OCI-LY7 (cell line): ENCODE results near the gene RASSF4. TPM values are rescaled to one million over a fixed set of nuclear protein-coding genes. Genes with fewer than 3 reads are reported as not detected.

Source experiments
- BruUV-seq: library from RNA; stranded (reverse); fragments of 400-500 nt; replicated peaks from 2 replicates; lab custom pipeline; 2021; lab: Mats Ljungman, UMichigan
- CTCF ChIA-PET: fragments of 300-600 bp; sonication (Branson Sonifier 250); formaldehyde crosslinking; loops from one replicate; lab custom pipeline; 2022; ENCODE audit warnings: antibody characterized with exemption; ENCODE audit not compliant: unreplicated experiment; lab: Charles Lee
- POLR2A ChIA-PET: fragments of 300-600 bp; sonication (Branson Sonifier 250); formaldehyde crosslinking; loops from one replicate; lab custom pipeline; 2022; ENCODE audit warnings: antibody characterized with exemption; lab: Charles Lee
- DNase-seq: peaks from one replicate; pipeline ENCODE4 v3.0.0-alpha.2; 2015; ENCODE audit warnings: low spot score
- H2AFZ ChIP-seq: fragments of 200-600 bp; sonication (generic), shearing (Covaris generic); 2 replicates; pipeline ENCODE4 v1.6.1; 2014; ENCODE audit warnings: mild to moderate bottlenecking, antibody characterized with exemption, low read length, moderate library complexity
- H3K27ac ChIP-seq: fragments of 200-600 bp; sonication (generic); 2 replicates; pipeline ENCODE4 v1.5.1; 2014; ENCODE audit warnings: mixed run types, low read depth, mild to moderate bottlenecking, moderate library complexity, low read length, inconsistent platforms; ENCODE audit not compliant: poor library complexity, severe bottlenecking
- H3K36me3 ChIP-seq: fragments of 200-600 bp; sonication (generic); 2 replicates; pipeline ENCODE4 v1.6.1; 2014; ENCODE audit warnings: mild to moderate bottlenecking, antibody characterized with exemption, low read length, moderate library complexity, mixed read lengths; ENCODE audit not compliant: insufficient read depth
- H3K4me1 ChIP-seq: fragments of 200-600 bp; sonication (generic); 2 replicates; pipeline ENCODE4 v1.5.1; 2014; ENCODE audit warnings: mild to moderate bottlenecking, low read length; ENCODE audit not compliant: insufficient read depth, poor library complexity, severe bottlenecking
- H3K4me2 ChIP-seq: fragments of 200-600 bp; sonication (generic); 2 replicates; pipeline ENCODE4 v1.6.1; 2014; ENCODE audit warnings: mild to moderate bottlenecking, low read length
- H3K4me3 ChIP-seq: fragments of 200-600 bp; sonication (generic); 2 replicates; pipeline ENCODE4 v1.5.1; 2014; ENCODE audit warnings: mild to moderate bottlenecking, low read depth, low read length; ENCODE audit not compliant: poor library complexity, severe bottlenecking
- H3K79me2 ChIP-seq: fragments of 200-600 bp; sonication (generic); 2 replicates; pipeline ENCODE4 v1.6.1; 2016; ENCODE audit warnings: low read depth, mild to moderate bottlenecking, low read length, moderate library complexity, mixed read lengths; ENCODE audit not compliant: insufficient read depth
- H3K9me2 ChIP-seq: fragments of 200-600 bp; sonication (generic); 2 replicates; pipeline ENCODE4 v1.6.1; 2016; ENCODE audit warnings: mild to moderate bottlenecking, low read length, mixed read lengths; ENCODE audit not compliant: insufficient read depth
- H3K9me3 ChIP-seq: fragments of 200-600 bp; sonication (generic); 2 replicates; pipeline ENCODE4 v1.6.1; 2014; ENCODE audit warnings: mild to moderate bottlenecking, mixed run types, low read length, mixed read lengths
- H4K20me1 ChIP-seq: fragments of 200-600 bp; sonication (generic); 2 replicates; pipeline ENCODE4 v1.6.1; 2014; ENCODE audit warnings: mild to moderate bottlenecking, antibody characterized with exemption, low read length, moderate library complexity, mixed read lengths; ENCODE audit not compliant: insufficient read depth
- CTCF ChIP-seq: fragments of 200-600 bp; sonication (generic); conservative IDR thresholded peaks from 2 replicates; pipeline ENCODE4 v1.5.1; 2014; ENCODE audit warnings: mild to moderate bottlenecking, antibody characterized with exemption, low read length, moderate library complexity, mixed read lengths
- EZH2phosphoT487 ChIP-seq: fragments of 200-600 bp; sonication (generic); IDR thresholded peaks from 2 replicates; pipeline ENCODE4 v1.6.1; 2018; ENCODE audit warnings: low read depth, borderline replicate concordance, mild to moderate bottlenecking, mixed run types, antibody characterized with exemption, low read length, moderate library complexity, mixed read lengths
- intact Hi-C: fragments of 100-400 bp; cut with micrococcal nuclease; formaldehyde crosslinking; loops from one replicate; pipeline ENCODE4 v1.10.0; 2022; ENCODE audit not compliant: unreplicated experiment
- total RNA-seq, 2 experiments: library from RNA; depleted of rRNA in 1 of 2; stranded (reverse); fragments of >200 nt in 1 of 2; shearing (Covaris generic) in 1 of 2; gene quantifications; 2 replicates each; pipeline ENCODE4 v1.2.3, GENCODE V29; 2014 to 2022

RASSF4 gene
- total RNA-seq, 2 experiments from 2014 or later, result 2.6 to 5.3 TPM

DNA sequence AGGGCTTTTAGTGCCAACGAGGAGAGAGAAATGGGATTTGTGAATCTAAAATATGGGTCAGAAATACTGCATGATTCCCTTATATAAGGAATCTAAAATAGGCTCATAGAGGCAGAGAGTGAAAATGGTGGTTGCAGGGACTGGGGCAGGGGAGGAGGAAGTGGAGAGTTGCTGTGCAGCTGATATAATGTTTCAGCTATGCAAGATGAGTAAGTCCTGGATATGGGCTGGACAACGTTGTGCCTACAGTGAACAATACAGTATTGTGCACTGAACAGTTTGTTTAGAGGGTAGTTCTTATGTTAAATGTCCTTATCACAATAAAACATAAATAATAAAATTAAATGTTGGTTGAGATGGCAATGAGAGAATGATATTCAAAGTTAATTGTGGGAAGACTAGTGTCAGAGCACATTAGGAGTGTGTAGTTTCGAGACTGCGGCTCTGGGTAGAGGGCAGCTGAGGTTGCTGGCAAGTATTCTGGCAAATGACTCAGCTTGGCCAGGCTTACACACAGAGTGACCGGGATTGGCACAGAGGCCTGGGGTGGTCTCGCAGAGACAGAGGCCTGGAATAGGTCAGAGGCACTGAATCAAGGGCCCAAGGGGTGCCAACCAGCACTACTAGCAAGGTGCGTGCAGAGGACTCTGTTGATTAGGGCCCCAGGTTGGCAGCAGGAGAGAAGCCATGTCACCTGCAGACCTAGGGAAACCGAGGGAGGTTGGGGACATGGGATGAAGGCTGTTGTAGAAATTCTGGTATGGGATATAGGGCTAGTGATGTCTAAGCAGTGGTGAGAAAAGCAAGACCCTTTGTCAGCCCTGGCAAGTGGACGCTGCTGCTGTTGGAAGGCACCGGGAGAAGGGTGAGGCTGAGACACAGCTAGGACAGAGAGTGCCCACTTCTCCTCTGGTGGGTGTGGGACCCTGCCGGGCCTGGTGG is 21.8 kb downstream of the RASSF4 start:
- no TSS peak for BruUV-seq
- no peaks in the 10 kb centered on the region for H3K4me1 ChIP-seq
- intact Hi-C loops, result no loop called here
- ChIA-PET POLR2A (no interaction called here), CTCF (no interaction called here)
- no peaks in the 10 kb centered on the region for H3K36me3 ChIP-seq
- H3K4me2 ChIP-seq, result no peak overlapping the region
- DNase-seq, result no peak
- H4K20me1 ChIP-seq, result no peaks in the 10 kb centered on the region
- H3K9me3 ChIP-seq, result no peaks in the 10 kb centered on the region
- TF ChIP-seq CTCF, result no peak
- no peak for TF ChIP-seq EZH2phosphoT487
- H3K27ac ChIP-seq, result no peak overlapping the region
- no peaks in the 10 kb centered on the region for H3K9me2 ChIP-seq
- H3K79me2 ChIP-seq, result no peaks in the 10 kb centered on the region
- no peak overlapping the region for H3K4me3 ChIP-seq
- no peak overlapping the region for H2AFZ ChIP-seq

DNA sequence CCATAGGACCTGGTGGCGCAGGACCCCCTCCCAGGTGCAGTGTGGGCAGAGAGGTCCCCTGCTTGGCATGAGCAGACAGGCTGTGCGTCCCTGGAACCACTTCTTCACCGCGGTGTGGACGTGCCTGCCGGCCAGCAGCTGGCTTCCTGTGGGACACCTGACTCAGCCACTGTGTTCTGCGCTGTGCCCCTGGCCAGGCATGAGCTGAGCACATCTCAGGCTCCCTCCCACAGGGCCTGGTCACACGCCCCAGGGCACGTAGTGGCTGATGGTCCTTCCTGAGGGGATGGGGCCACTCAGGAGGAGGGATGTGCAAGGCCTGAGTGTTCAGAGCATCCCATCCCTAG is 22.5 kb downstream of the RASSF4 start:
- Histone ChIP-seq H2AFZ (no peak overlapping the region), H3K36me3 (no peaks in the 10 kb centered on the region), H3K4me3 (no peak overlapping the region), H3K4me1 (no peaks in the 10 kb centered on the region), H3K79me2 (no peaks in the 10 kb centered on the region), H3K9me3 (no peaks in the 10 kb centered on the region), H4K20me1 (no peaks in the 10 kb centered on the region), H3K4me2 (no peak overlapping the region), H3K27ac (no peak overlapping the region), H3K9me2 (no peaks in the 10 kb centered on the region)
- BruUV-seq, result no TSS peak
- CTCF ChIA-PET, result no interaction called here
- no peak for DNase-seq
- POLR2A ChIA-PET, result no interaction called here
- TF ChIP-seq CTCF (no peak), EZH2phosphoT487 (no peak)
- intact Hi-C loops, result no loop called here

DNA sequence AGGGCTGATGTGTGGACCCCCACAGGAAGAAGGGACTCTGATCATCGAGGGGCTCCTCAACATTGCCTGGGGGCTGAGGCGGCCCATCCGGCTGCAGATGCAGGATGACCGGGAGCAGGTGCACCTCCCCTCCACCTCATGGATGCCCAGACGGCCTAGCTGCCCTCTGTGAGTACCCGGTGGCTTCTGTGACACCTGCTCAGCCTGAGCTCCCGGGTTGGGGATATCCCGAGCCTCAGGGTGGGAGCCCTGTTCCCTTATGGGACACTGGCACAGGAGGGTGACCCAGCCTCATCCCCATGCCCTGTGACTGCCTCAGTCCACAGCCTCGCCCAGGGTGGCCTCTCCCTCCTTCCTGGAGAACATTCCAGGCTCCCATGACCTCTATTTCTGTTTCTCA is 22.9 kb downstream of the RASSF4 start:
- TF ChIP-seq EZH2phosphoT487, result no peak
- TF ChIP-seq CTCF, result no peak
- POLR2A ChIA-PET, result no interaction called here
- no peaks in the 10 kb centered on the region for H3K9me2 ChIP-seq
- BruUV-seq, result no TSS peak
- no peaks in the 10 kb centered on the region for H4K20me1 ChIP-seq
- CTCF ChIA-PET, result no interaction called here
- H3K79me2 ChIP-seq, result no peaks in the 10 kb centered on the region
- DNase-seq, result no peak
- H3K4me3 ChIP-seq, result no peak overlapping the region
- no peaks in the 10 kb centered on the region for H3K9me3 ChIP-seq
- H3K4me1 ChIP-seq, result no peaks in the 10 kb centered on the region
- H3K36me3 ChIP-seq, result no peaks in the 10 kb centered on the region
- H3K27ac ChIP-seq, result no peak overlapping the region
- H3K4me2 ChIP-seq, result no peak overlapping the region
- H2AFZ ChIP-seq, result no peak overlapping the region
- intact Hi-C loops, result no loop called here
